Muscle of back (tissue), 11 donors: ENCODE results near the gene SREBF1. TPM values are rescaled to one million over a fixed set of nuclear protein-coding genes. Genes with fewer than 3 reads are reported as not detected.

Source experiments
- DNase-seq, 3 donors: peaks; one replicate each; pipeline versions ENCODE4 v3.0.0 to v3.0.0-alpha.2; 2013
- polyA plus RNA-seq, 10 donors: library from polyadenylated mRNA; unstranded; fragments of 120-200 nt; gene quantifications; one replicate each; pipeline ENCODE4 v1.2.1, GENCODE V29; 2013; ENCODE audit not compliant: insufficient read length in 10 of 10

Gene SREBF1
- polyA plus RNA-seq, 10 donors = 22.4 to 50.1 (median 33.4) TPM

DNA sequence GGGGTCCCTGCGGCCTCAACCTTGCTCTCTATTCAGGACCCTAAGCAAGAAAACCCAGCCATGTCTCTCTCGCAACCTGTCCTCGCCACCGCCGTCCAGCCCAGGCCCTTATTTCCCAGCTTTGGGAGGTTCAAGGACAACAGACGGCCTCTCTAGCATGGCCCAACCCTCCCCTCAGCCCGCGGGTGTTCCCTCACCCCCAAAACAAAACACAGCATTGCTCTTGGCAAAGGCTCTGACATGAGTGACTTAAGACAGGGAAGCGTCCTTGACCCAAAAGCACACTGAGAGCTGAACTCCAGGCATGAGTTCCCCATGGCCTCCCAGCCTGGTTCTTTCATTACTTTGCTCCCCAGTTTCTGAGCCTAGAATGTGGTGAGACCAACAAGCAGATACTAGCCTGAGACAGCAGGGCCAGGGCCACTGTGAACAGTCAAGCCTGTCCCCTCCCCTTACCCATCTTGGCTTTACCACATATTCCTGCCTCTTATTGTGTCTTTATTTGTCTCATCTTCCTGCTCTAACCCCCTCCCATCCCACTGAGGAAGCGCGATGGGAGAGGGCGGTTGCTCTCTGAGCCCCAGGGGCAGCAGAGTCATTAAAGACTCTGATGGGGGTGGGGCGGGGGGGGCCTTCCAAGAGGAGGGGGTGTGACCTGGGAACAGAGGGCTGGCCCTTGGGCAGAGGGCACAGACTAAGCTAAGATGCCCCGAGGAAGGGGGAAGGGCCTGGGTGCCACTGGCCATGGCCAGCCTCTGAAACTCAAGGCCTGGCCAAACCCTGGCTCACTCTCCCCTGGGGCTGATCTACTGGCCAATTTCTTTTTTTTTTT is 11.8 kb downstream of the SREBF1 start:
- DNase-seq = peak in 1 of 3 donors; percentile 62

DNA sequence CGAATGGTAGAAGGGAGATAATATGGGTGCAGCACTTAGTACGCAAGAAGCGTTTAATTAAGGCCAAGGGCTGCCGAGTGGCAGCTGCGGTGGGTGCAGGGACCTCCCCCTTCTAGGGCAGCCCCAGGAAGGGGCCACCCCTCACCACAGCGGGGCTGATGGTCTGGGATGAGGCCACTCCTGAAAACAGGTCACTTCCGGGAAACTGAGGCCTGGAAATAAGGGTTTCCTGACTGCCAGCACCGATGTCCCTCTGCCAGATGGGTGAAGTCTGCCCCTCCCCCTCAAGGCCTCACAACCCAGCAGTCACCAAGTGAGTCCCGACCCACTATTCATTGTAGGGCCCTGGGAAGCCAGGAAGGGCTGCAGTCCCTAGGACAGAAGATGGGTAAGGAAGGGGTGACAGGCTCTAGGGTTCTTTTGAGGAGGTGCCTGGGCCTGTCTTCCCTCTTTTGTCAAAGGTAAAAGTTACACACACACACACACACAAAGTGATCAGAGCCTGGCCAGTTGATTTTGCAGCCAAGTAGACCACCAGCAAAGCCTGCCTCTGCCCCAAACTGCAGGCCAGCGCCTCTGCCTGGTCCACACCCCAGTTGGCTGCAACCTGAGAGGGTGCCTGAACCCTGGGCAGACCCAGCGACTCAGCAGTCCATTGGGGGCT is 12.5 kb downstream of the SREBF1 start:
- DNase-seq = peak in 1 of 3 donors; percentile 68

DNA sequence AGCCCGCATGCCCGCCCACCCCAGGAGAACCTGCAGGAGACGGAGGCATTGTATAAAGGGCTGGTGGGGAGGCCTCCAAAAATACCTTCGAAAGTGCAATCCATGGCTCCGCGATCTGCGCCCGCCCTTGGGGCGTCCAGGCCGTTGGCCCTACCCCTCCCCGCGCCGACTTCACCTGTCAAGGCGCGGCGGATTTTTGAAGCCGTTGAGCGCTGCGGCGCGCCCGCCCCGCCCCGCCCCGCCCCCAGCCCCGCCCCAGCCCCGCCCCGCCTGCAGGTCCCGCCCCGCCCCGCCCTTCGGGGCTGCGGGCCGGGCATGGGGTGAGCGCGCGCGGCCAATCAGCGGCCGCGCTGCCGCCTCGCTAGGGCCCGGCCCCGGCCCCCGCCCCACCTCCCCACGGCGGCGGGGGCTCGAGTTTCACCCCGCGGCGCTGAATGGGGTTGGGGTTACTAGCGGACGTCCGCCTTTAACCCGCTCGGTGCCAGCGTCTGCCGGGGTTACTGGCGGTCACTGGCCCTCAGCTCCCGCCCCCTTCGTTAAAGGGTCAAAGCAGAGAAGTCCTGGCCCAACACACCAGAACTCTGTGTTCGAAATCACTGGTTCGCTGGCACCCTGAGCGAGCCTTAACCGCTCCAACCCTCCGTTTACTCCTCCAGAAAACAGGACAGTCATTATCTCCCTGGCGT is 13.2 kb downstream of the SREBF1 start:
- DNase-seq = peak; percentile 87 to 94 (median 92)

DNA sequence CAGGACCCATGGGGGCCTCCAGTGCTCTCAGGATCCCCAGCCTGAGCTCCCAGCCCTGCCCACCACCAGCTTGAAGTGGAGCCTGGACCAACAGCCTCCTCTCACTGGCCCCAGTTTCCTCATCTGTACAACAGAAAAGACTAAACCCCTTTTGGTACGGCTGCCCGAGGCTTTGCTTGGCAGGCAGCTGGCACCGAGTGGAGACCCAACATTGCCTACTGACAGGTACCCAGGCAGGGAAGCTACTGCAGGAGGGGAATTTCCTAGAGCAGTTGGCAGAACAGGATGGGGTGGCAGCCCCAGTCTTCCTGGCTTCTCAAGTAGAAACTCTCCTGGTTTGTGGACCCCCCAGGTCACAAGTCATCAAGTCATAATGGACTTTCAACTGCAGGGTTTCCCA is 14.2 kb downstream of the SREBF1 start:
- no peak for DNase-seq

DNA sequence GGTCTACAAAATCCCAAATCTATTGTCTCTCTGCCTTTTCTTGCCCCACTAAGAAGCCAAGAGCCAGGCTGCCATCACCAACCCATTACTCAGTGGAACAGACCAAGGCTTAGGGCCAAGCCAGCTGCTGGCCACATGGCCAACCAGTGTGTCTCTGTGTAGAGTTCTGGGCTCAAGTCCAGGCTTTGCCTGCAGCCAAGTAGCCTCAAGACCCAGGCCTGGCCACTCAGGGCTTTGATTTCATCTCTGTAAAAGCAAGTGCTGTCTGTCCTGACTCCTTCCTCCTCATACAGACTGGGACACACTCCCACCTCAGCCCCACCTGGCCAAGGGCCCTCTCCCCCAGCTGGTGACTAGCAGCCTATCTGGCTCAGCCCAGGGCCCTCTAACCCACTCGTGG is 14.6 kb downstream of the SREBF1 start:
- DNase-seq = peak in 1 of 3 donors; percentile 66

DNA sequence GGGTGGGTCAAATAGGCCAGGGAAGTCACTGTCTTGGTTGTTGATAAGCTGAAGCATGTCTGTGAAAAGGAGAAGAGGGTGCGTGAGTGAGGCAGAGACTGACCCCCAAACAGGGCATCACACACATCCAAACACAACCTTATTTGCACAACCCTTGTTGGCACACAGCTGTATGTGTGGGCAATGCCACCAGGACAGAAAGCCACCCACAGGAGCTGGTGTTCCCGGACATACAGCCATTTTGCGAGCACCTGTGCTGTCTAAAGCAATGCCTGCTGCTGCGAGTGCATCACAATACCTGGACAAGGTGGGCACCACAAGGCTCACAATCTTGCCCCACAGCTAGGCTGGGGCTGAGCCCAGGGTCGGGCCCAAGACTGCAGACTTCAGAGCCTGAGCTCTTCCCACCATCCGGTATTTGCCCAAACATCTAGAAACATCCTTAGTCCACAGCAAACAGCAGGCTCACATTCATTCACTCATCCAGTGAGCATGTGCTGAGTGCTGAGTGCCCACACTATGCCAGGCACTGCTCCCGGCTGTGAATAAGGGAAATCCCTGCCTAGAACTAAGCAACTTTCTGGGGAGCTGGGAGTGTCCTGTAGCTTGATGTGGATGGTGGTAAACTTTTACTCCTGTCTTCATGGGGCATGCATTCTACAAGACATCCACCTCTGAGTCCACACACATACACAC is 16.2 kb downstream of the SREBF1 start:
- DNase-seq = no peak

DNA sequence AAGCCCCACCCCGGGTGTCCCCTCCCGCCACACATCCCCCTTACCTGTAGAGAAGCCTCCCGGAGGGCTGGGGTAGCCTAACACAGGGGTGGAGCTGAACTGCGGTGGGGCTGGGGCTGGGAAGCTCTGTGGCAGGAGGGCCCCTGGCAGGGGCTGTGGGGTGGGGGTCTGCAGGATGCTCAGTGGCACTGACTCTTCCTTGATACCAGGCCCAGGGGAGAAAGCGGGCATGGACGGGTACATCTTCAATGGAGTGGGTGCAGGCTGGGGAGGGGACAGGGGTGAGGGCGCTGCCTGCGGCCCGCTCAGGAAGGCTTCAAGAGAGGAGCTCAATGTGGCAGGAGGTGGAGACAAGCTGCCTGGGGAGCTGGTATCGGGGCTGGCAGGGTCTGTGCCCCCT is 16.7 kb downstream of the SREBF1 start:
- DNase-seq = no peak

DNA sequence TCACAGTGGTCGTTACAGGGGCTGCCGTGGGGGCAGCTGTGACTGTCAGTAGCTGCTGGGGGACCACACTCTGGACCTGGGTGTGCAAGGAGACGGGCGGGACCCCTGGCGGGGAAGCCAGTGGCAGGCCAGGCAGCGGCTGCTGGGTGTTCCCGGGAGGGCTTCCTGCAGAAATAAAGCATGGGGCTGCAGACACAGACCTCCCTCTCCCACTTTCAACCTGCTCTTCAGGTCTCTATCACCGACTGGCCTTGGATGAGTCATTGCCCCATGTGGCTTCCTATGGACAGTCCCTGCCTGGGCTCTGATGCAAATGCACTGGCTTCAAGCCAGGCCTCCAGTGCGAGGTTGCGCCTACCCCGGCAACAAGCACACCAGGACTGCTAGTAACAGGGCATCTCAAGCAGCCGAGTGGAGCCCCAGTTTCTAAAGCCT is 17.2 kb downstream of the SREBF1 start:
- DNase-seq = no peak

DNA sequence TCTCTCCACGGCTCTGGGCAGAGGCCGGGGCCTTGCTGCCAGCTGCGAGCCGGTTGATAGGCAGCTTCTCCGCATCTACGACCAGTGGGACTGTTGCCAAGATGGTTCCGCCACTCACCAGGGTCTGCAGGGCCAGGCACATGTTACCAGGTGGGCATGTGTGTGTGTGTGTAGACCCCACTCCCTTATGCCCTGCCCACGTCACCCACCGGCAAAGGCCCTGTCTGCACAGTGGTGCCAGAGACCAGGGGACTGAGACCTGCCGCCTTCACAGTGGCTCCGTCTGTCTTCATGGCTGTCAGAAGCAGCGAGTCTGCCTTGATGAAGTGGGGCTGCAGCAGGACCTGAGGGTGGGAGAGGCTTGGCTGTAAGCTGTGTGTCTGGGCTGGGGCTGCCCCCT is 17.7 kb downstream of the SREBF1 start:
- no peak for DNase-seq

DNA sequence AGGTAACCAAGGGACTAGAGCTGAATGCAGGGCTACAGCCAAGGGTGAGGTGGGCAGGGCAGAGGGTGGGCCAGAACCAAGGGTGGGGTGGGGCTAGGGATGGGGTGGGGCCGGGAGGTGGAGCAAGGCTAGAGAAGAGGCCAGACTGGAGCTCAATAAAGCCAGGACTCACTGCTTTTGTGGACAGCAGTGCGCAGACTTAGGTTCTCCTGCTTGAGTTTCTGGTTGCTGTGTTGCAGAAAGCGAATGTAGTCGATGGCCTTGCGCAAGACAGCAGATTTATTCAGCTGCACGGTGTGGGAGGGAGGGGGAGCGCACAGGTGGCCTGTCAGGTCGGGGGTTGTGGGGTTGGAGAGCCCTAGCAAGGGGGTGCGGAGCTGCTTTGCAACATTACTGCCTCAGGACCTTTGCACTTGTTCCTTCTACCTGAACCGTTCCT is 18.7 kb downstream of the SREBF1 start:
- DNase-seq = no peak

DNA sequence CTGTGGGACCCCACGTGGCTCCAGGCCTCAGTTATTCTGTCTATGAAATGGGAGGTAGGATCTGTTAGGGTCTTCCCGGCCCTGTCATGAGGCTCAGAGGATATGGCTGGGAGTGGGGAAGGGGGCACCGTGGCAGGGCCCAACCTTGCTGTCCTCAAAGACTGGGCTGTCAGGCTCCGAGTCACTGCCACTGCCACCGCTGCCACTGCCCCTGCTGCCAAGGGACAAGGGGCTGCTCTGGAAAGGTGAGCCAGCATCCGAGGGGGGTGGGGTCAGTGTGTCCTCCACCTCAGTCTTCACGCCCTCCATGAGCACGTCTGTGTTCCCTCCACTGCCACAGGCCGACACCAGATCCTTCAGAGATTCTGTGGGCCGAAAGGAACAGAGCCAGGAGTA is 19.2 kb downstream of the SREBF1 start:
- no peak for DNase-seq

DNA sequence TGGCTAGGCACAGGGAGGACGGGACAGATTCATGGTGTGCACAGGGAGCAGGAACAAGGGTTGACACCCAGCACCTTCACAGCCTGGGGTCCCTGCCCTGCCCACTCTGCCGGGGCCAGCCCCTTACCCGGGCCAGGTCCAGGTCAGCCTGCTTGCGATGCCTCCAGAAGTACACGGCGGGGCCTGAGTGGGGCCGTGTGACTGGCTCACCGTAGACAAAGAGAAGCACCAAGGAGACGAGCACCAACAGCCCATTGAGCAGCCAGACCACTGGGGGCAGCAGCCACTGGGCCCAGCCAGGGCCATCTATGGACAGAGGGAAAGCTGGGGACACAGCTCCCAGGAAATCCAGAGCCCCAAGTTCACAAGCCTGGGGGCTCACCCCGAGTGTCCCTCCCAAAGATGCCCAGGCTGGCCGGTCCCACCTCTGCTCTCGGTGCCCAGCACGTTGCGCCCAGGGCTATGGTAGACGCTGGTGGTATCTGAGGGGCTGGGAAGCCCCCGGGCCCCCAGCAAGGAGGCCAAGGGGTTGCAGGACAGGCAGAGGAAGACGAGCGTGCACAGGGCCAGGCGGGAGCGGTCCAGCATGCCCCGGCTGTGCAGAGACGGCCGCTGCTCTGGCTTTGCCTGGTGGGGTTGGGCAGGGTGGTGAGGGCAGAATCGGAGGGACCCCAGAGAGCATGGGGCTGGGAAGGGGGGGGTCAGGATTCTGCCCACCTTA is 19.8 kb downstream of the SREBF1 start:
- no peak for DNase-seq

DNA sequence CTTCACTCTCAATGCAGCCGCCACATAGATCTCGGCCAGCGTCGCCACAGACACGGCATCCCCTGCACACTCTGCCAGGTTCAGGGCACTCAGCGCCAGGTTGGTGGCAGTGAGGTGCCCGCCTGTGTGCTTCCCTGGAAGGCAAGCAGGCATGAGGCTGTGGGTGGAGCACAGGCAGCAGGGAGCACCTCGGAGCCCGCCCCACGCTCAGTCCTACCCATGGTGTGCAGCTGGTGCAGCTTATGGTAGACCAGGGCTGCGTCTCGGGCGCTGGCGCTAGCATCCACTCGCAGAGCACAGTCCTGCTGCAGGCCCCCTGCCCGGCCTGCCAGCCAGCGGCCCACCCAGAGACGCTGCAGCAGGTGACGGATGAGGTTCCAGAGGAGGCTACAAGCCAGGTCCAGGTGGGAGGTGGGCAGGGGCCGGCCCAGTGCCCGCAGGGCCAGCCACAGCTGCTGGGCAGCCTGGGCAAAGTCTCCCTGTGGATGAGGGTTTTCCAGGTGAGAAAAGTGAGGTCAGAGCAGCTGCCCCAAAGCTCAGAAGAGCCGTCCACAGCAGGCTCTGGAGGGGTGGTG is 20.5 kb downstream of the SREBF1 start:
- DNase-seq = no peak

DNA sequence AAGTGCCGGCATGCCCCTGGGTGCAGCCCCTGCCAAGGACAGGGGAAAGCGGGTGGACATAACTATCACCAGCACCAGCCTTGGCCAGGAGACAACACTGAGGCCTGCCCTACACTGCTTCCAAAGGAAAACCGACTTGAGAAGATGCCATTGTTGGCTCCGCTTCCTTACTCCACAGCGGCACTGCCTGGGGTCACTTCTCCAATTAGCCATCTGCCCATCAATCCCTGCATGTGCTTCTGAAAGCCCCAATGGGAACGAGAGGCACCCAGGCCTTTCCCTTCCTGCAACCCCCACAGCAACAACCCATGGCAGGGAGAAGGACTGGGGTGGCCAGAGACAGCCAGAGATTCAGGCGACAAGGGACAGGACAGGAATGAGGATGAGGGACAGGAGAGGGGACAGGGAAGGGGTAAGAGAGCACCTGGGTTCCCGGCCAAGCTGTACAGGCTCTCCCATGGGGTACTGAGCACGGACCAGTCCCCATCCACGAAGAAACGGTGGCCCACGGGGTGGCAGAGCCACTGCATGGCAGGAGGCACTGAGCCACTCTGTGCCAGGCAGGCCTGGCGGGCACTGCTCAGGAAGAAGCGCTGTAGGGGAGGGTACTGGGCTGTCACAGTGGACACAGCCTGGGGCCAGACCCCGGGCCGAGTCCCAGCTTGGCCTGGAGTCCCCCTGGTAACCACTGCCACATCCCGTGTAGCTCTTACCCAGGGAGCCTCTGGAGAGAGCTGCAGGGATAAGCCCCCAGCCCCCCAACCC is 21.2 kb downstream of the SREBF1 start:
- DNase-seq = no peak

DNA sequence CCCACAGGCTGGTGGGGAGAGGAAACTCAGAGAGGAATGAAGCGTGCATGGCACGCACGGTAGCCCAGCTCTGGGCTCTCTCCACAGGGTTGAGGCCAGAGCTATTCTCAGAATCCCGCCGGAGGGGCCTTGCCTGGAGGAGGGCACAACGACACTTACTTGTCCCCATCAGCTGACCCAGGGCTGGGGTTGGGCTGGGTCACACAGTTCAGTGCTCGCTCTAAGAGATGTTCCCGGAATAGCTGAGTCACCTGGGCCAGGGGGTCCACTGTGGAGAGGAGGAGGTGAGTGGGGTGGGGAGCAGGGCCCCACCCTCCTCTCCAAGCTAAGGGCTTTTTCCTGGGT is 21.8 kb downstream of the SREBF1 start:
- no peak for DNase-seq

DNA sequence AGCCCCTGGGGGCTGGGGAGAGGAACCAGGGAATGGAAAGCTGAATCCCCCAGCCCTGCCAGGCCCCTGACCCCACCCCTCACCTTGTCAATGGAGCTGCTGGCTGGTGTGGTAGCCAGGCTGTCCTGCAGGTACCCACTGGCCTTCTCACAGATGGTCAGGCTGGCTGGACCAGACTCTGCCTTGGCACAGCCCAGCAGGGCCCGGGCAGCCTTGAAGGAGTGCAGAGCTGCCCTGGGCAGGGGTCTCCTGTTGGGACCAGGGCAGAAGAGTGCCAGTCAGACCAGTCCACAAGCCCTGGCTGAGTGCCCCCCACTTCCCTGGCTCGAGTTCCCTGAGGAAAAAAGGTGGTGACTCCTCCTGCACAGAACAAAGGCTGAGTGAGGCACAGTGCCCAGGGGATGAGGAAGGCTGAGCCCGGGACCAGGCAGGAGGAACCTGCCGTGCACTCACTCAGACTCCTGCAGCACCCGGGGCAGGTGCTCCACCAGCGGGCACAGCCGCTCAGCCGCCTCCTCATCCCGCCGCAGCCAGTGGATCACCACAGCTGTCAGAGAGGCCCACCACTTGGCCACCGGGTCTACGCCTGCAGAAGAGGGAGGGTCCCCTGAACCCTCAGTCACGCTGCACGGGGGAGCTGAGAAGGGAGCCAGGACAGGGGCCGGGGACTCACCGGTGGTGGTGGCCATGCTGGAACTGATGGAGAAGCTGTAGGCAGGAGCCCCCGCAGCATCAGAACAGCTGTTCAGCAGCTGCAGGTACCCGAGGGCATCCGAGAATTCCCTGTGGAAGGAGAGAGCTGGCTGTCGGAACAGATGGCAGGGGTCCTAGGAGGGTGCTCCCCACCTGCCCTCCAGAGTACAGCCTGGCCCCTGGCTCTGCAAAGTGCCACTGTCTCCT is 22.4 kb downstream of the SREBF1 start:
- no peak for DNase-seq

DNA sequence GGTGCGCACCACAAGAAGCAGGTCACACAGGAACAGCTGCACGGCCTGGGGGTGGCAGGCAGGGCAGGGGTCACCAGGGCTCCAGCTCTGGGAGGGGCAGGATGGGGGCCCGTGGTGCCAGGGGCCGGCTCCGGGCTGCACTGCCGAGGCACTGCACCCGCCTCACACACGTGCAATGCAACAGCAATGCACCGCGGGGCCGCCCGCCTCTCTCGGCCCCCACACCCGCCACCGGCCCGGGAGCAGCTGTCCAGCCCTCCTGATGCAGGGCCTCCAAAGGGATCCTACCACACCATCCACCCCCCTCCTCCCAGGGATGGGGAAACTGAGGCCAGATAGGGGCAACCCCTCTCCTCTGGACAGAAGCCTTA is 23.1 kb downstream of the SREBF1 start:
- no peak for DNase-seq

DNA sequence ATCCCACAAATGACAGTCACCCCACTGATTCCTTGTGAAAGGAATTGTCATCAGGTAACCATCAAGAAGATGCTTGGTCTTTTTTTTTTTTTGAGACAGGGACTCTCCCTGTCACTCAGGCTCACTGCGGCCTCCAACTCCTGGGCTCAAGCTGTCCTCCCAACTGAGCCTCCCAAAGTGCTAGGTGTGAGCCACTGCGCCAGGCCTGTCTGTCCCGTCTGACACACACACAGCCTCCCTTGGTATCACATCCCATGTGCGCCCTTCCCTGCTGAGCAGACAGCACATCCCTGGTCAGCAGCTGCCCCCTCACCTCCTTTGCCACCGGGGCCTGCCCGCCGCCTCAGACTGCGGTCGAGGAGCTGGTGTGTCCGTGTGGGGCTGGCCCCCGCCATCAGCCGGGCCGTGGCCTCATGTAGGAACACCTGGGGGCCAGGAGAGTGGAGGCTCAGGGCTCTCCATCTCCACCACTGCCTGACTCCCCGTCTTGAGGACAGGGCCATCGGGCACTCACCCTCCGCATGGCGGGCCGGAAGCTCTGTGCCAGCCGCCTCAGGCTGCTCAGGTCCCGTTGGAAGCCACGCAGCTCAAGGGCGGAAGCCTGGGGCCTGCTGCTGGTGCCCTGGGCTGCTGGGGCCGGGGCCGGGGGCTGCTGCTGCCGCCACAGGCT is 23.6 kb downstream of the SREBF1 start:
- DNase-seq = no peak
